HG02642 (cell line): ENCODE measurements around the gene ZEB2.
A peak's percentile ranks its signal among the peaks of the same experiment; 100 is the strongest.

Experiments
- ATAC-seq: cut with Tn5 transposase; IDR thresholded peaks from one replicate; pipeline ENCODE4 v1.9.1; 2021; ENCODE audit warnings: mild to moderate bottlenecking; ENCODE audit not compliant: unreplicated experiment, poor library complexity

Gene ZEB2

DNA sequence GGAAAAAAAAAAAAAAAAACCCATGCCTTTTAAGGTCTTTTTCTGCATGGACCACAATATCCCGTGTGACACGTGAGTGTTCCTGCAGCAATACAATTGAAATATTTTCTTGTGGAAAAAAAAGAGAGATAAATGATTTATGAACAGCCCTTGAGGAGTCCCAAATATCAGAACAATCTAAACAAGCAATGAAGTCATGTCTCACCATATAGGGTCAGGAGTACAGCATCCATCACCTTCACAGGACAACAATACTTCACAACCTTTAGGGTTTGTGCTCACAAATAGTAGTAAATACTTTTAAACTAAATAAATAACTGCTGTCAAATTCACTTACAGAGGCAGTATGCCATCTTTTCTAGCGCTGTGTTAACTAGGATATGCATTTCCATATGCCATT lies 87.9 kb downstream of the ZEB2 start:
- ATAC-seq = no peak

DNA sequence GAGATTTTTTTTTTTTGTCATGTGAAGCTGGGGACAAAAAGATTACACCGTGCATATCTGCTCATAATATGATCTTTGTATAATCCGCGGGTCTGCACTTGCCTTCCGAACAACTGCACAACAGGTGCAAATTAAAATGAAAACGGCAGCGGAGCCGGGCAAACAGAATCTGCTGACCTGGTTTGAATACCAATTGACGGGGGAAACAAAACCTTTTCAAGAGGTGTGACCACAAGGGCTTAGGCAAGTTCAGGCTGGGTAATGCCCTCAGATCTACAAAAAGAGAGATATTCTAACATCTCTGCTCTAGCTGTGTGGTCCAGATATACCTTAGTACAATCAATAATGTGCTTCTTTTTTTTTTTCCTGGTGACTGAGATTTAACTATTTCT lies 88.5 kb downstream of the ZEB2 start:
- ATAC-seq = no peak

DNA sequence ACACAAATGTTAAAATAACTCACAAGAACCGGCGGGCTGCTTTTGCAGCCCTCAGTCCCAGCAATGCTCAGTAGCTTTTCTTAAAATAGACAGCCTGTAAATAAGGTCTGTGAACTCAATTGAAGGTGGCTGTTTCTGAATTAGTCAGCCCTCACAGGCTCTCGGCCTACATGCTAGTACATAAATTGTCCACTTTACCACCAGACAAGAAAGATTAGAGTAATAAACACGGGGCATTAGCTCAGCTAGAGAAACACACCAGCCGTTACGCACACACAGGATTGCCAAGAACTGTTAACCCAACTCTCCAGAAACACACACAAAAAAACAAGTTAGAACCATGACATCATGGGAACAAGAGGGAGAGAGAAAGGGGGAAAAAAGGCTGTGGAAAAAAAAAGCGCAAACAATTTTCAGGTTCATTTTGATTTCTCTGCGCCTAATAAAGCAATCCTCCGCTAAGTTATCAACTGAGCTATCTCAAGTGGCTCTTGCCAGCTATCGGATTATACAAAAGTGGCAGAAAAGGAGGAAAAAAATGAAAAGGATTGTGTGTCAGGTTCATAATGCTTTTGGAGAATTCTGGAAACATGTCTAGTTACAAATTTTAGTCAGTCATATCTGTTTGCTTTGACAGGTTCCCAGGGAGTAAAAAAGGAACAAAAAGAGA lies 89.1 kb downstream of the ZEB2 start:
- peak; percentile 98 for ATAC-seq

DNA sequence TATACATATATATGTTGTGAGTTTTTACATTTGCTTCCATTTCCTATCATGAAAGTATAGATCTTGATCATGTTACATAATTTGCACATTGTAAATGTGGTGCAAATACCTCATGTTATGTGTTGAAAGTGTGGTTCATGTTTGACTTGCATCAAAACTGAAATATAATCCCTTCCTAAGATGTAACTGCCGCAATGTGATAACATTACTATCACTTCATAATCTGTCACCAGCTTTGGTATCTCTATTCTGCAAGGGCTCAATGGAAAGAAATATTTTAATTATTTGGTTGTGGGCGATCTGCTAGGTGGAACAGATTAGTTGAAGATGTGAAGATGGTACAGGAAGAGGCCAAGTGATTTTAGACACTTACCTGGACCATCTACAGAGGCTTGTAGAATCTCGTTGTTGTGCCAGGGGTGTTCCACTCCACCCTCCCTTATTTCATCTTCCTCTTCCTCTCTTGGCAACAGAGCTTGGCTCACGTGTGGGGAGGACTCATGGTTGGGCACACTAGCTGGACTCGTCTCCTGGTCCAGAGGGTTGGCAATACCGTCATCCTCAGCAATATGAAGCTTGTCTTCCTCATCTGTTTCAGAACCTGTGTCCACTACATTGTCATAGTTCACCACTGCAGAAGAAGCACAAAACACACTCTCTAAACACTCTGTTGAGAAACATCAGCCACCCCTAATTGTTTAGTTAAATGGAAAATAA lies 90.4 kb downstream of the ZEB2 start:
- ATAC-seq = no peak

- no peak for ATAC-seq
These were observed 92.9 kb downstream of the ZEB2 start for GRCh38 chr2:144426981-144427479.

GRCh38 chr2:144426355-144426754 lies 93.6 kb downstream of the ZEB2 start:
- no peak for ATAC-seq

DNA sequence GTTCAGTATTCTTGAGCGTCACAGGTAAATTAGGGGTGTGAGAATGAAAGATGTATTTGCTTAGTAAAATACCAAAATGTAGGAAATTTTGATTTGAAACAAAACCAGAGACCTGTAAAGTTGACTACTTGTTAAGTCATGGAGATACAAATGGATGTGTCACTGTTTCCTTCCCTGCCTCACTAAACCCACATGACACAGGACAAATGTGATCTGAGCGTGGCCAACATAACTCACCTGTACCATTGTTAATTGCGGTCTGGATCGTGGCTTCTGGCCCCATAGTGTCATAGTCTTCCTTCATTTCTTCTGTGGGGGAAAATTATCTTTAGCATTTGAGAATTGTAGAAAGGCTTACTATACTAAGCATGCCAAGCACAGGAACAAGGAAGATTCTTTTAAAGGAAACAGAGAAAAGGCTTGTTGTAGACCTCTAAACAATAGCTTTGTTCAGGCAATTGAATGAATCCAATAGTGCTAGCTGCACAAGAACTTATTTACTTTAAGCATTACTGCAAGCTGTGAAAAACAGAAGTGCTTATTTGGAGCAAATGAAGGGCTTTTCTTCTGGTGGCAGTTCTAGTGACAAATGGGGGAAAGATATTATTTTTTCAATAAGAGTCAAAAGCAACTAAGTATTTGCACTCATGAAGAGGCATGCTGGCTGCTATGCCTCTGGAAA lies 95.2 kb downstream of the ZEB2 start:
- ATAC-seq = no peak

DNA sequence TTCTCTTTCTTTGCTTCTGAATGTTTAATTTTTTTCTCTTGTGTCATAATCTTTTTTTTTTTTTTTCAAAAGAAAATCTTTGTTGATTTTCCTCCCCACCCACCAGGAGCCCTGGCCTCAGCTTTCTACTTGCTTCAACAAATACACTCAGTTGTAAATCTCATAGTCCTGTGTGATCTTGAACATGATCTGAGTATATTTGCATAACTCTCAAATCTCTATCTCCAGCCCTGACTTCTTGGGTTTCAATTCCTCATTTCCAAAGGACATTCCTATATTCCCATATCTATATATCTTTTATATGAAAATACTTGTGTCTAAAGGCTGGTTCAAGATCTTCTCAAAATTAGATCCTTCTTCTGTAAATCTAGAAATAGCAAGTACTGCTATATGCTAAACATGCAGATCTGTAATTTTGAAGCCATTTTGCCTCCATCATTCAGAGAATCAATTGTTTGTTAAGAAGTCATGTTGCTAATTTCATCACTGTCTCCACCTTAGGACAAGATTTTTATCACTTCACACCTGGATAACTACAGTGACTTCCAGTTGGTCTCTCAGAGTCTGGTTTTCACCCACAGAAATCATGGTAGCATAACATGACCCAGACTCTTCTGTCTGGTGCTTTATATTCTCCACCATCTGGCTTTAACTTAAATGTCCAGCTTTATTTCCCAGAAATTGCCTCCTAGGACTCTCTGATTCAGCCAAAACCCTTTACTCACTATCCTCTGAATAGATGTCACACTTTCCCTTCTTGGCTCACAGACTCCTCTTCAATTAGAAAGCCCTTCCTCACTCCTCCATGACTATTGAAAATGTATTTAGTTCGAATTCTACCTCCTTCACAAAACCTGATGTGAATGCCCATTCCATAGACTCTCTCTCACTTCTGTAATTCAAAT lies 98.1 kb downstream of the ZEB2 start:
- ATAC-seq = no peak

DNA sequence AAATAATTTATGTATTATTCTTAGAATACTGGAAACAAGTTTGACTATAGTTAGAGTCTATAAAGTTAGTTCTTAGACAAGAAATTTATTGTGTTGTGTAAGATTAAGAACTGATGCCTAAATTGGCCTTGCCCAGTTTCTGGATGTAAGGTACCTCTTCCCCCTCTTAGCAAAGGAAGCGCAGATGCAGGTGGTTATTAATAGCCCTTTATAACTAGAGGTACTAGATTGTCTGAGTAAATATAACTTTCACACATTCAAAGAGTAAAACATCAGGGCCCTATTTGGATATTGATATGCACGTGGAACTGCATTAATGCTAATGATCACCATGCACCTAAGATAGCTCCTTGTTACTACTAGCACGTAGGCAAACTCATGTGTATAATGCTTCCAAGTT lies 100.7 kb downstream of the ZEB2 start:
- ATAC-seq = no peak

DNA sequence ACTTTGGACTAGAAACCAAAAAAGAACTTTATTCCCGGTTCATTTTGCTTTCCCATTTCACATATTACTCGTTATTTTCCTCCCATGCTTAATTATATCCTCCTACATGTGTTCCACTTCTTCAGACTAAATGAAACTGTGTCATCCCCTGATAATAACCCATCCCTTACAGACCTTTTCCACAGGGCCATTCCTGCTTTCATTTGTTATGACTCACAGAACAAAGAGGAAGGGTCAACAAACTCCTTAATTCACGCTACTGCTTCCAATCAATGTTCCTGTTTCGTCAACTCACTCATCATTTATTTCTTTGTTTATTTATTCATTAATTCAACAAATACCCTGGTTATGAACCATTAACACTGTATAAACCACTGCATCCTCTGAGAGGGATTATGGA lies 104.5 kb downstream of the ZEB2 start:
- ATAC-seq = no peak

DNA sequence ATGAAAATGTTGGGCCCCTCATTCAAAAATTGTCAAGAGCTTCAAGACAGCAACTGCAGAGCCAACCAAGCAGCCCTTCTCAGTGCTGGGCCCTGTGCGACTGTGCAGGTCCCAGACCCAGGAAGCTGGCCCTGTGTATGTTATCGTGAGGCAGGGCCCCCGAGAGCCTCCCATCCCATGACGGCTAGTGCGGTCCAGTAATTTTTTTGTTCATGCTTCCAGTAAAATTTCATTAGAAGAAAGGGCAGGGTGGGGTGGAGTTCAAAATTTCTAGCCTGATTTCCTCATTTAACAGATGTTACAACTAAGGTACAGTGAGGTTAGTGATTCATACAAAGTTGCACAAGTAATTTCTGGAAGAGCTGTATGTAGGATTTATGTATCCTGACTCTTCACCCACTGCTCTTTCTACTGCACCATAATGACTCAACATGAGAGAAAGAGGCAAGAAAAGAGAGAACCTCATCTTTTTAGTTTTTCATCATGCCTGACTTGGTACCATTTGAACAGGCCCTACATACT lies 105.5 kb downstream of the ZEB2 start:
- peak; percentile 72 for ATAC-seq

DNA sequence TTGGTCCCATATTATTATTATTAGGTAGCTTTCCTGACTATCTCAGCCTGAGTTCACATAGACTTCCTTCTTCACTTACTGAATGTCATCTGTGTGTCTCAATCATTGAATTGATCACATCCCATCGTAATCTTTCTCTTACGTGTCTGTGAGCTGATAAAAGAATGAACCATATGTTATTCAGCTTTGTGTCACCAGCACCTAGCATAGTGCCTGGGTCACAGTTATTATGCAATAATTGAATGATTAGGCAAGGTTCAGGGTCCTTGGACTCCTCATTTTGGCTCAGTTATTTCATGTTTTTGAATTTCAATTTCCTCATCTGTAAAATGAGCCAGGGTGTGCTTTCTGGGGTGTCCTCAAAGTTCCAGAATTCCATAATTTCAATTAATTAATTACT lies 107.2 kb downstream of the ZEB2 start:
- ATAC-seq = no peak

DNA sequence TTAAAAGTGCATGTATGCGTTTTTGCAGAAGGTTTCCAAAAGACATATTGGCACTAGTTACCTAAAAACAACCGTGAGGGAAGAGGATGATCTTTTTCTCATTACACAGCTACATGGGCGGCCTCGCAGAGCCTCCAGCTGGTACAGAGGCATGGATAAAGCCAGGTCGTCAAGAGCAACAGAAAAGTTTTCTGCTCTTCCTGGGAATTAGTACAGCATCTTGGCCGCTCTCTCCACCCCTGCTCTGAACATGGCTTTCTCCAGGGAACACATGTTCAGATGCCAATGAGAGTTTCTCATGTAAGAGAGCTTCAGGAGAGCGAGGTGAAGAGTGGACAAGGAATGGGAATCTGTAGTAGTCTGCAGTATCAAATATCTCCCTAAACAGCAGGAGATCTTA lies 108.4 kb downstream of the ZEB2 start:
- ATAC-seq = no peak

- ATAC-seq = no peak
These were observed 110.7 kb downstream of the ZEB2 start for GRCh38 chr2:144409241-144409640.

- ATAC-seq = no peak
These were observed 112.7 kb downstream of the ZEB2 start for GRCh38 chr2:144407262-144407661.

GRCh38 chr2:144405982-144406788 lies 113.7 kb downstream of the ZEB2 start:
- ATAC-seq = no peak

- no peak for ATAC-seq
These were observed 114.6 kb downstream of the ZEB2 start for GRCh38 chr2:144405321-144405720.

- no peak for ATAC-seq
These were observed 115.2 kb downstream of the ZEB2 start for GRCh38 chr2:144404586-144405314.

- ATAC-seq = no peak
These were observed 116.0 kb downstream of the ZEB2 start for GRCh38 chr2:144403933-144404332.
